Adrenal gland (tissue), 5 donors: ENCODE measurements around the gene RALY.

ENCODE experiments used
- CTCF ChIP-seq, 6 experiments: fragments of 450-650 bp in 4 of 6; fragments of 200-600 bp in 2 of 6; sonication (generic) in 1 of 6; IDR thresholded peaks; 1 replicate in 5 of 6; 2 replicates in 1 of 6; pipeline versions ENCODE4 v1.5.1 to v1.8.0; 2016 to 2021; ENCODE audit warnings: antibody characterized with exemption in 6 of 6, mild to moderate bottlenecking in 2 of 6, moderate library complexity in 1 of 6
- POLR2A ChIP-seq, 2 donors: fragments of 450-650 bp; IDR thresholded peaks; one replicate each; pipeline ENCODE4 v1.6.1; 2017; ENCODE audit warnings: antibody characterized with exemption in 2 of 2, mild to moderate bottlenecking in 2 of 2, moderate library complexity in 1 of 2
- donor health status: DM: no; HTN: no; CAD: no.

- no peak for TF ChIP-seq CTCF (IDR thresholded peaks at IDR 0.05)
- no peak for TF ChIP-seq POLR2A (IDR thresholded peaks at IDR 0.05)
These were observed 90.7 kb downstream of the RALY start for GRCh38 chr20:34084227-34084923.
